Caki2 (cell line): ENCODE measurements around the gene ADAMTSL5. TPM values are rescaled to one million over a fixed set of nuclear protein-coding genes. Genes with fewer than 3 reads are reported as not detected.

Experiments used
- DNase-seq: peaks from one replicate; pipeline ENCODE4 v3.0.0-alpha.2; 2015; ENCODE audit warnings: low read depth
- in situ Hi-C: cut with HindIII; loops from 2 replicates; pipeline ENCODE4 v1.10.0; 2016; ENCODE audit warnings: low sequenced_read_pairs, low pct_unique_long_range_greater_than_20kb, mixed read lengths
- total RNA-seq: library from RNA; depleted of rRNA; stranded (reverse); fragments of >200 nt; shearing (Covaris generic); gene quantifications from 2 replicates; pipeline ENCODE4 v1.2.3, GENCODE V29; 2014; ENCODE audit warnings: low replicate concordance

ADAMTSL5 gene
- total RNA-seq, 1 experiment from 2014 or later, result not detected

- DNase-seq, result no peak
- in situ Hi-C loops, result no loop called here
These were observed 40.4 kb downstream of the ADAMTSL5 start for GRCh38 chr19:1472231-1473084.

- in situ Hi-C loops, result no loop called here
- no peak for DNase-seq
These were observed 41.2 kb downstream of the ADAMTSL5 start for GRCh38 chr19:1471515-1472160.

- no peak for DNase-seq
- in situ Hi-C loops, result no loop called here
These were observed 41.8 kb downstream of the ADAMTSL5 start for GRCh38 chr19:1471010-1471514.

- in situ Hi-C loops, result no loop called here
- no peak for DNase-seq
These were observed 42.4 kb downstream of the ADAMTSL5 start for GRCh38 chr19:1470305-1471009.

- DNase-seq, result no peak
- in situ Hi-C loops, result no loop called here
These were observed 42.8 kb downstream of the ADAMTSL5 start for GRCh38 chr19:1470055-1470304.

GRCh38 chr19:1469255-1470054 lies 43.4 kb downstream of the ADAMTSL5 start:
- in situ Hi-C loops, result no loop called here
- DNase-seq, result no peak

GRCh38 chr19:1468821-1469254 lies 44.0 kb downstream of the ADAMTSL5 start:
- in situ Hi-C loops, result no loop called here
- DNase-seq, result no peak

- no peak for DNase-seq
- in situ Hi-C loops, result no loop called here
These were observed 44.5 kb downstream of the ADAMTSL5 start for GRCh38 chr19:1468274-1468820.

- no peak for DNase-seq
- in situ Hi-C loops, result no loop called here
These were observed 45.1 kb downstream of the ADAMTSL5 start for GRCh38 chr19:1467490-1468273.

- in situ Hi-C loops, result no loop called here
- no peak for DNase-seq
These were observed 45.7 kb downstream of the ADAMTSL5 start for GRCh38 chr19:1467215-1467489.

GRCh38 chr19:1466461-1467214 lies 46.2 kb downstream of the ADAMTSL5 start:
- no peak for DNase-seq
- in situ Hi-C loops, result no loop called here

- no peak for DNase-seq
- in situ Hi-C loops, result no loop called here
These were observed 46.8 kb downstream of the ADAMTSL5 start for GRCh38 chr19:1466018-1466460.

- in situ Hi-C loops, result no loop called here
- no peak for DNase-seq
These were observed 47.4 kb downstream of the ADAMTSL5 start for GRCh38 chr19:1465191-1466016.

GRCh38 chr19:1461862-1462261 lies 51.0 kb downstream of the ADAMTSL5 start:
- no peak for DNase-seq
- in situ Hi-C loops, result no loop called here

- in situ Hi-C loops, result no loop called here
- no peak for DNase-seq
These were observed 52.5 kb downstream of the ADAMTSL5 start for GRCh38 chr19:1460033-1460995.
